Ishikawa (cell line): ENCODE results near the gene ACD.

Experiments
- CEBPB ChIP-seq: IDR thresholded peaks from 2 replicates; pipeline ENCODE4 v1.6.1; 2012
- CREB1 ChIP-seq: IDR thresholded peaks from 2 replicates; pipeline ENCODE4 v1.6.1; 2012; ENCODE audit warnings: low read depth
- EGR1 ChIP-seq: IDR thresholded peaks from 2 replicates; pipeline ENCODE4 v1.6.1; 2012
- EP300 ChIP-seq: IDR thresholded peaks from 2 replicates; pipeline ENCODE4 v1.6.1; 2012; ENCODE audit warnings: borderline replicate concordance
- FOXM1 ChIP-seq: IDR thresholded peaks from 2 replicates; pipeline ENCODE4 v1.6.1; 2012; ENCODE audit warnings: low read depth, borderline replicate concordance
- NFIC ChIP-seq: IDR thresholded peaks from 2 replicates; pipeline ENCODE4 v1.6.1; 2012
- RAD21 ChIP-seq: IDR thresholded peaks from 2 replicates; pipeline ENCODE4 v1.6.1; 2012; ENCODE audit warnings: low read depth
- TAF1 ChIP-seq: IDR thresholded peaks from 2 replicates; pipeline ENCODE4 v1.6.1; 2012; ENCODE audit warnings: low read depth, mild to moderate bottlenecking
- TCF12 ChIP-seq: IDR thresholded peaks from 2 replicates; pipeline ENCODE4 v1.6.1; 2012; ENCODE audit warnings: low read depth
- TEAD4 ChIP-seq: IDR thresholded peaks from 2 replicates; pipeline ENCODE4 v1.6.1; 2012
- YY1 ChIP-seq: IDR thresholded peaks from 2 replicates; pipeline ENCODE4 v1.6.1; 2012; ENCODE audit warnings: low read depth
- ZBTB7A ChIP-seq: IDR thresholded peaks from 2 replicates; pipeline ENCODE4 v1.6.1; 2012; ENCODE audit warnings: low read depth
- TF ChIP-seq, protein P1 (sequence below): IDR thresholded peaks from 2 replicates; pipeline ENCODE4 v1.6.1; 2012
- TF ChIP-seq, protein P2 (sequence below): IDR thresholded peaks from 2 replicates; pipeline ENCODE4 v1.6.1; 2012; ENCODE audit warnings: low read depth, mild to moderate bottlenecking
- TF ChIP-seq, protein P3 (sequence below): IDR thresholded peaks from 2 replicates; pipeline ENCODE4 v1.6.1; 2012

The ACD gene

DNA sequence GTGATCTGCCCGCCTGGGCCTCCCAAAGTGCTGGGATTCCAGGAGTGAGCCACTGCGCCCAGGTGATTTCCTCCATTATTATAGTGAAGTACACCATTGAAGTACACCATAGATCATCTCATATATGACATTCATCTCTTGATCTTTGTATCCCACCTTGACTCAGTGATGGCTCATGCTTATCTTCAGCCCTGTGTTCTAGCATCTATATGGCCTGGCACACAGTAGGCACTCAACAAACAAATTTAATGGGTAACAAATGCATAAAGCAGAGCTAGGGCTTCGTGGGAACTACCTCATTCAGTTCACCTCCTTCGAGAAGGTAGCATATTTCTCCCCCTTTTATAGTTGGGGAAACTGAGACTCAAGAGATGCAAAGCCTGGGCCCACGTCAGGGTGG is 5.5 kb upstream of the ACD start:
- TF ChIP-seq CEBPB = no peak
- no peak for TF ChIP-seq EGR1
- TF ChIP-seq, protein P1, sequence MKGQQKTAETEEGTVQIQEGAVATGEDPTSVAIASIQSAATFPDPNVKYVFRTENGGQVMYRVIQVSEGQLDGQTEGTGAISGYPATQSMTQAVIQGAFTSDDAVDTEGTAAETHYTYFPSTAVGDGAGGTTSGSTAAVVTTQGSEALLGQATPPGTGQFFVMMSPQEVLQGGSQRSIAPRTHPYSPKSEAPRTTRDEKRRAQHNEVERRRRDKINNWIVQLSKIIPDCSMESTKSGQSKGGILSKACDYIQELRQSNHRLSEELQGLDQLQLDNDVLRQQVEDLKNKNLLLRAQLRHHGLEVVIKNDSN = no peak
- TF ChIP-seq YY1 = no peak
- no peak for TF ChIP-seq TEAD4
- TF ChIP-seq FOXM1 = no peak
- TF ChIP-seq, protein P2, sequence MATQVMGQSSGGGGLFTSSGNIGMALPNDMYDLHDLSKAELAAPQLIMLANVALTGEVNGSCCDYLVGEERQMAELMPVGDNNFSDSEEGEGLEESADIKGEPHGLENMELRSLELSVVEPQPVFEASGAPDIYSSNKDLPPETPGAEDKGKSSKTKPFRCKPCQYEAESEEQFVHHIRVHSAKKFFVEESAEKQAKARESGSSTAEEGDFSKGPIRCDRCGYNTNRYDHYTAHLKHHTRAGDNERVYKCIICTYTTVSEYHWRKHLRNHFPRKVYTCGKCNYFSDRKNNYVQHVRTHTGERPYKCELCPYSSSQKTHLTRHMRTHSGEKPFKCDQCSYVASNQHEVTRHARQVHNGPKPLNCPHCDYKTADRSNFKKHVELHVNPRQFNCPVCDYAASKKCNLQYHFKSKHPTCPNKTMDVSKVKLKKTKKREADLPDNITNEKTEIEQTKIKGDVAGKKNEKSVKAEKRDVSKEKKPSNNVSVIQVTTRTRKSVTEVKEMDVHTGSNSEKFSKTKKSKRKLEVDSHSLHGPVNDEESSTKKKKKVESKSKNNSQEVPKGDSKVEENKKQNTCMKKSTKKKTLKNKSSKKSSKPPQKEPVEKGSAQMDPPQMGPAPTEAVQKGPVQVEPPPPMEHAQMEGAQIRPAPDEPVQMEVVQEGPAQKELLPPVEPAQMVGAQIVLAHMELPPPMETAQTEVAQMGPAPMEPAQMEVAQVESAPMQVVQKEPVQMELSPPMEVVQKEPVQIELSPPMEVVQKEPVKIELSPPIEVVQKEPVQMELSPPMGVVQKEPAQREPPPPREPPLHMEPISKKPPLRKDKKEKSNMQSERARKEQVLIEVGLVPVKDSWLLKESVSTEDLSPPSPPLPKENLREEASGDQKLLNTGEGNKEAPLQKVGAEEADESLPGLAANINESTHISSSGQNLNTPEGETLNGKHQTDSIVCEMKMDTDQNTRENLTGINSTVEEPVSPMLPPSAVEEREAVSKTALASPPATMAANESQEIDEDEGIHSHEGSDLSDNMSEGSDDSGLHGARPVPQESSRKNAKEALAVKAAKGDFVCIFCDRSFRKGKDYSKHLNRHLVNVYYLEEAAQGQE = no peak
- no peak for TF ChIP-seq ZBTB7A

DNA sequence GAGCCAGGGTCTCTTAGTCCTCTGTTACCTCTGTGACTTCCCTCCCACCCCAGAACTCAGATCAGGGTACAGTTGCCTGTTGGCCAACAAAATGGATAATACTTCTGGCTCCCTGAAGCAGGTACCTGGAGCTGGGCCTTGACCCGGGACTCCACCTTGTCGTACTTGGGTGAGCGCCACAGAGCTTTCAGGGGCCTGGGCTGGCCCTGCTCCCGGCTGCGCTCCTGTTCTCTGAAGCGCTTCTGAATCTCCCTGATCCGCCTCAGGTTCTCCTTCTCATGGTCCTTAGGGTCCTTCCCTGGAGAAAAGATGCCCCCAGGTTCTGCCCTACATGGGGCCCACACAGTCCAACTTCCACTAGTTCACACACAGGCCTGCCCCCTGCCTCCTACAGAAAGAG is 4.8 kb upstream of the ACD start:
- TF ChIP-seq EGR1 = no peak
- no peak for TF ChIP-seq ZBTB7A
- TF ChIP-seq TAF1 = no peak
- TF ChIP-seq RAD21 = no peak
- TF ChIP-seq TCF12 = no peak
- no peak for TF ChIP-seq EP300
- no peak for TF ChIP-seq TEAD4
- no peak for TF ChIP-seq YY1
- no peak for TF ChIP-seq FOXM1
- no peak for TF ChIP-seq CEBPB
- no peak for TF ChIP-seq NFIC
- TF ChIP-seq, protein P1 = no peak
- TF ChIP-seq CREB1 = no peak
- TF ChIP-seq, protein P2 = no peak
- TF ChIP-seq, protein P3, sequence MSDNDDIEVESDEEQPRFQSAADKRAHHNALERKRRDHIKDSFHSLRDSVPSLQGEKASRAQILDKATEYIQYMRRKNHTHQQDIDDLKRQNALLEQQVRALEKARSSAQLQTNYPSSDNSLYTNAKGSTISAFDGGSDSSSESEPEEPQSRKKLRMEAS = no peak

GRCh38 chr16:67664258-67664657 is 4.2 kb upstream of the ACD start:
- TF ChIP-seq, protein P3 = no peak
- no peak for TF ChIP-seq CREB1
- no peak for TF ChIP-seq RAD21

GRCh38 chr16:67663877-67664222 is 3.8 kb upstream of the ACD start:
- TF ChIP-seq EP300 = no peak

- no peak for TF ChIP-seq ZBTB7A
- TF ChIP-seq RAD21 = peak; percentile 45
Observed at GRCh38 chr16:67663151-67663876, 3.3 kb upstream of the ACD start.

GRCh38 chr16:67662653-67663010 is 2.6 kb upstream of the ACD start:
- TF ChIP-seq, protein P2 = no peak
- TF ChIP-seq EGR1 (no peak), RAD21 (no peak), NFIC (no peak), EP300 (no peak), TEAD4 (no peak), FOXM1 (no peak), TCF12 (no peak), YY1 (no peak), CREB1 (no peak), TAF1 (no peak), ZBTB7A (no peak), CEBPB (no peak)
- TF ChIP-seq, protein P3 = no peak
- TF ChIP-seq, protein P1 = no peak
